HG02885 (cell line): Measurements from ENCODE around the gene KAT2B.

Experiments used
- ATAC-seq: cut with Tn5 transposase; IDR thresholded peaks from one replicate; pipeline ENCODE4 v1.9.1; 2021; ENCODE audit warnings: mild to moderate bottlenecking; ENCODE audit not compliant: unreplicated experiment, poor library complexity

Gene KAT2B

DNA sequence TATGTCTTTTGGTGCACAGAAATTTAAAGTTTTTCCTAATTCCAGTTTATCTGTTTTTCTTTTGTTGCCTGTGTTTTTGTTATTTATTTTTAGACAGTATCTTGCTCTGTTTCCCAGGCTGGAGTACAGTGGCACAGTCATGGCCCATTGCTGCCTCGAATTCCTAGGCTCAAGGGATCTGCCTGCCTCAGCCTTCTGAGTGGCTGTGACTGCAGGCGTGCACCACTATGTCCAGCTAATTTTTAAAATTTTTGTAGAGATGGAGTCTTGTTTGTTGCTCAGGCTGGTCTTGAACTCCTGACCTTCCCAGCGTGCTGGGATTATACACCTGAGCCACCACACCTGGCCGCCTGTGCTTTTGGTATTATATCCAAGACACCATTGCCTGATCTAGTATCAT lies 22.8 kb downstream of the KAT2B start:
- ATAC-seq: no peak

DNA sequence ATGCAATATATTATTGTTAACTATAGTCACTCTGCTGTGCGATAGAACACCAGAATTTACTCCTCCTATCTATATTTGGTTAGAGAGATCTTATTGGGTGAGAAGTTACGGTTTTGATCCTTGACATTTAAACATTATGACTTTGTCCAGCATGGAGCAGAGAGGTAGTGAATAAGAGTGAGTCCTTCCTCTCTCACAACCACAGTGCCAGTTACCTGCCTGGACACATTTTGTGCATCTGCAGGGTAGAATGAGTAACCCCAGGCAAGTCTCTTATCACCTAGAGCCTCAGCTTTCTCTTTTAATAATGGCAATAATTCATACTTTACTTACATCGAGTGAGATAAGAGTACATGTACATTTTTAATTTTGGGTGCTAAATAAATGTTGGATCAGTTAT lies 24.1 kb downstream of the KAT2B start:
- no peak for ATAC-seq

DNA sequence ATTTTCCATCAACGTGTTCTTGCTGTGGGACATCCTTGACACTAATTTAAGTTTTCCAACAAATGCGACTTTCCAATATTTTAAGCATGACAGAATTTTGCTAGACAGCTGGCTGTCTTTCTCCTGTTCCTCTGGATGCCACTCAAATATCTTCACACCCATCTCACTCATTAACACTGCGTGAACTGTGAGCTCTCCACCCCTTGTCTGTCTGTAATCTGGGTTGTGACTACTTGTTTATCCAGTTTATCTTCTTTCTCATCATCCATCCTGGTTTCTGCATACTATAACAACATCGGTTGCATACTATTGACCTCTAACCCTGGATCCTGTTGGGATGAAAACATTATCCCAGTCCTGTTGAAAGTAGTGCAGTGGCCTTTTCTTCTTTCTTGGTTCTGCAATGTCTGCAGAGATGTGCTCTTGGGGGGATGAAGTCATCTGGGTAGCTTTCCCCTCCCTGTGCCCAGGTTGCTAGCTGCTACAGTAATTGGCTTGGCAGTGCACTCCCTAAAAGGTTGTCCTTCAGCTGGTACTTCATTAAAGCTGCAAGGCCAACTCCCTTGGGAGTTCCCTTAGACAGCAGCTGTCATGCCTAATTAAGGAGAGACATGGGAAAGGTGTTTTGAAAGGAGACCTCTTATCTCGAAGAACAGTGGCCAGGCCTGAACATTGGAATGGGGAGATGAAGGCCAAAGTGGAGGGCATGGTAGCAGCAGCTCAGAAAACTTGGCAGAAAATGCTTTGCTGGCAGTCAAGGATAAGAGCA lies 24.7 kb downstream of the KAT2B start:
- no peak for ATAC-seq

DNA sequence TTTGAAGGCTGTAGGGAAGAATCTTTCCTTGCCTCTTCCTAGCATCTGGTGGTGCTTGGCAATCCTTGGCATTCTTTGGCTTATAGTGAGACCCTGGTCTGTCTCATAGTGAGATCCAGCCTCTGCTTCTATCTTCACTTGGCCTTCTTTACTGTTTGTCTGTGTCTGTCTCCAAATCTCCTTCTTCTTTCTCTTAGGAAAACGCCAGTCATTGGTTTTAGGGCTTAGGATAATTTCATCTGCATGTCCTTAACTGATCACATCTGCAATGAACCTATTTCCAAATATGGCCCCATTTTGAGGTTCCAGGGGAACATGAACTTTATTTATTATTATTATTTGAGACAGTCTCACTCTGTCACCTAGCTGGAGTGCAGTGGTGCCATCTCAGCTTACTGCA lies 25.8 kb downstream of the KAT2B start:
- no peak for ATAC-seq

DNA sequence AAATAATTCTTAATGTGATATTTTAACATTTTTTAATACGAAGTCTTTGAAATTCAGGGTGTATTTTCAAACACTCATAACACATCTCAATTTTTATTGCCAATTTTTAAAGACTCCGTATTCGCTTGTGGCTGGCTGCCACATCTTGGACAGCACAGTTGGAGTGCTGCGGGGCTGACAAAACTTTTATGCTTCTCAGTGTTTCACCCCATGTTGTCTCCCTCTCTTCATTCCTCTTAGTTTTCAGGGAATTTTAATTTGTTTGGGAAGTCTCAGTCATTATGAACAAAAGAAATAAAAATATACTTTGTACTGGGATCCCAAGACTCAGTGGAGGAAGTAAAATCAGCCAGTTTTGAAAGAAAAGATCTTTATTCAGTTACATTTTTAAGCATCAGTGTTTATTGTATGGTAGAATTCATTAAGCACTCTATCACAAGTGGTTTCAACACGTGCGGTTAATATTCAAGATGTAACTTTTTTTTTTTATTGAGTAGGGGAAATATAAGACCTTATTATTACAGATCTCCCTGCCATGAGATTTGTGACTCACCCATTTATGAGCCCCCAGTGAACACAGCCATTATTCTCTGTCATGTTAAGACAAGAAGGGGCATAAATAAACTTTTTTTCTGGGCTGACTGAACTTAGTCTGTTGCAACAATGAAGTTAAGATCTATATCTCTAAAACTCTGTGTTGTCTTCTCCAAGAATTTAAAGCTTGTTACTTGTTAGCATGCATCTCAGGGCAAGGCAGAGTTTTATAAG lies 26.8 kb downstream of the KAT2B start:
- no peak for ATAC-seq

DNA sequence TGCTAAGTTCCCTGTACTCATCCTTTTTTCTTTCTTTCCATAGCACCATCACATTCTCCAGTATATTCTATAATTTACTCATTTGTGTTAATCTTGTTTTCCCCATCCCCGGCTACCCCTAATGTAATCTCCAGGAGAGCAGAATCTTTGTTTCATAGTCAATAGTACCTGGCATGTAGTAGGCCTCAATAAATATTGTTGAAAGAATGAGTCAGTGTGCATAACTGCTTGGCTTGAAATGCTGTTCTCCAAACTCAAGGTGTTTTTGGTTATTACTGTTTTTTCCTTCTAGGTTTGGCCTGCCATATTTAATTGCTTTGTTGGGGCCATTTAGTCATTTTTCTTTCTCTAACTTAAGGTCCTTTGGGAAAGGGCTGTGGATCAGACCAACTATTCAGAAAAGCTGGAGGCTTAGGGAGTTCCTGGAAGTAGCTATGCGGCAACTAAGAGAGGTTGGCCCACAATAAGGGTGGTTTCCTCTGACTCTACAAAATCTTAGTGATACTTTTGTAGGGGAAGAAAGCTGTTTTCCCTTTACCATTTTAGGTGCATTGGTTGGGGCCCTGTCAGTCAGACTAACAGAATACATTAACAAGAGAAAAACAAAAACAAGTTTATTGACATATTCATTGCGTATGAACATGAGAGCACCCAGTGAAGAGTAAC lies 28.4 kb downstream of the KAT2B start:
- ATAC-seq: no peak

DNA sequence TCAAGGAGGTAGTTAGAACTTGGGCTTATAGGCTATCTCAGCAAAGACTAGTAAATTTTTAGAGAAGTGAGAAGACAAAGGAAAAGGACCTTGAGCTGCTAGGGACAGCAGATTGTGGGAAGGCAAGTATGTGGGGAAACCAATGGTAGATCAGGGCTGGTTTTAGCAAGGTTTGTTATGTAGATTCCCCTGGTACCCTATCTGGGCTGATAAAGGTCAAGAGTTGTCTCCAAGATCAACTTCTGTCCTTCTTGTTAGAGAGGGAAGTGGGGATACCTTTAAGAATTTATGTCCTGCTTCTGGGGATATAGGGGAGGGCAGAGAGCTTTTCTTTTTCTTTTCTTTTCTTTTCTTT lies 28.9 kb downstream of the KAT2B start:
- ATAC-seq: no peak

DNA sequence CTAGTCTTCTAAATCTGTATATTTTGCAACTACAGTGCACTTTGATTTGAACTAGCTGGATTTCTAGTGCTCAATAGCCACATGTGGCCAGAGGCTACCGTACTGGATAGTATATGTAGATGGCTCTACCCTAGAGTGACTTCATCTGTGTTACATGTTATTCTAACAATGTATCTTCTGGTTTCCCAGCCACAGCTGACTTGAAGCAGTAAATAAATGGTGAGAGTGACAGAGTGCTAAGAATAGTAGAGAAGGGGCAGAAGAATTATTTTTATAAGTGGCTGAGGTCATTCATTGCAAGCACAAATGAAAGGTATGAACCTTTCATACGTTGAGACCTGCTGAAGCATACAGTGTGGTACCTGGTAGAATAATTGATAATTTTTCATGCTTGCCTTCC lies 30.9 kb downstream of the KAT2B start:
- no peak for ATAC-seq

DNA sequence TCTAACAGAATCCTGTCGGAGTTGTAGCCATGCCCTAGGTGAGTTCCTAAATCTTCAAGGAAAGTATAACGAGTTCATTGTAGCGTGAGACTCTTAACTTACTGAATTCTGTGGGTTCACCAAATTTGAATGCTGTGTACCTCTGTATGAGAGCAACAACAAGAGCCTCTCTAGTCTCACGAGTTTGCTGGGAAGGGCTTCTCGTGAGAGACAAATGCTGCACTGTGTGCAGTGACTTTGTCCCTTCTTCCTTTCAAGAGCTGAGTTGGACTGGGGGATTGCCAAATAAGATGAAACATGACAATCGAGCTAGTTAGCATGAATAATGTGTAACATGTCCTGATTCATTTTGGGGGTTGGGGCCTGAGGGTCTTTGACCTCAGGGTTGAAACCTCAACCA lies 32.2 kb downstream of the KAT2B start:
- no peak for ATAC-seq

DNA sequence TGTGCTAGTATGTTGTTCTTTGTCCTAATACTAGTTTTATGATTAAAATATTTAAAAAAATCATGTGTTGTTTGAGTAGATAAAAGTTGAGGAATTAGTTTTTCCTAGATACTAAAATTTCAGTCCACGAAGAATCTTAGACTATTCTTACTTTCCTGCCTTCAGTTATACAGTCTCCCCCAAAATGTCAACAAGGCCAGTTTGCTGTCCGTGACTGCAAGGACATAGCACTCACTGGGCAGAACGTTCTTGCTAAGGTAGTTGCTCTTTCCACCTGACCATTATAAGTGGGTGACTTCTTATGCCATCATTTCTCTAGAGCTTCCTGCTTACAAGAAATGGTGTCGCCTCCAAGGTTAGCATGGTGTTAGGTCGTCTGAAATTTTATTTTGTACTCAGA lies 32.8 kb downstream of the KAT2B start:
- no peak for ATAC-seq

DNA sequence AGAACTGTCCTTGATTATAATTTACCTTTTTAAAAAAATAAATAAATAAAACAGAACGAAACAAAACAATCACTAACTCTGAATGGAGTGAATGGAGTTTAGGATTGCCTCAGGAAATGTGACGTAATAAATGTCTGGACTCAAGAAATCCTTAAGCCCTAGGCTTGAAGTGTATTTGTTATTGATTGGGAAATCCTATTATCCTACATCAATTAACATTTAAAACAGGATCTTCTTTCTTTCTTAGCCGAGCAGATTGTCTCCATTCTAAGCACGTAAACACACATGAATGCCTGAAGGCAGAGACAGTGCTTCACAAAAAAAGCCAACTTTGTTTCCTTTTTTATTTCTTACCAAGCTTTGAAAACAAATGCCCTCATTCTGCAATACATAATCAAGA lies 33.4 kb downstream of the KAT2B start:
- no peak for ATAC-seq

DNA sequence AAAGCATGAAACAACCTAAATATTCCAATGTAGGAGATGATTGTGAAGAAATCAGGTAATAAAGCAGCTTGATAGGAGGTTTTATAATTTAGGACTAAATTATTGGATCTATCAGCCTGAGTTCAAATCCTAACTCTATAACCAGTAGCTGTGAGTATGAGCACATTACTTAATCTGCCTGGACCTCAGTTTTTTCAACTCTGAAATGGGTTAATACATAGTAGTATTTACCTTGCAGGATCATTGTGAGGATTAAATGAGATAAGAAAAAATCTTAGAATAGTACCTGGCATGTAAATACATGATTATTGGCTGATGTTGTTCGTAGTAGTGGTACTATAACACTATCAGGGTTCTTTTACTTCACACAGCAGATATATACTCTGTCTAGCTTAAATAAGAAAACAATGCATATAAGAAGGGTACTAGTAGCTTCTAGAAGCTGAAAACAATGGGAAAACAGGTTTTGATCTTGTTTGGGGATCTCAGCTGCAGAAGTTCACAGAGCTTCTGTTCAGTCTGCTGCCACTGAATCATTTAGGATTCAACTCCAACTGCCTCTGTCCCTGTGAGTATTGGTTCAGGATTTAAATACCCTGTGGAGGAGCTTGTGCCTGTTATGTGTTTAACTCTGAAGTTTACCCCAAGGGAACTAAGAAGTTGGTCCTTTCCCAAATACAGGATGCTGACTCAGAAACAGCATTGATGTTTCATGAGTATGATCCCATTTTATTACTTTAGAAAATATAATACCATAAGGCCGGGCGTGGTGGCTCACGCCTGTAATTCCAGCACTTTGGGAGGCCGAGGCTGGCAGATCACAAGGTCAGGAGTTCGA lies 34.2 kb downstream of the KAT2B start:
- ATAC-seq: no peak

DNA sequence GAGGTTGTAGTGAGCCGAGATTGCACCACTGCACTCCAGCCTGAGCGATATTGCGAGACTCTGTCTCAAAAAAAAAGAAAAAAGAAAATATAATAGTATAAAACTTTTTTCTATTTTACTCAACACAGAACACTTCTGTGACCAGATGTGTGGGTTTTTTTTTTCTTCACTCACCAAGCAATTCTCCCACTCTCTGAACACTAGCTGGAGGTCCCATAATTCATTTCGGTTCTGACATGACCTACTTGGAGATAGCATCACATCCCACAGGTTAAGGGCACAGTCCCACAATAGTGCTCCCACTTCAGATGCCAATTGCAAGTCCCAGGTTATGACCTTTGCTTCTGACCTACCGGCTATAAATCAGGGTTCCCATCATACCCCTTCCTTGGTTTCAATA lies 35.0 kb downstream of the KAT2B start:
- no peak for ATAC-seq

DNA sequence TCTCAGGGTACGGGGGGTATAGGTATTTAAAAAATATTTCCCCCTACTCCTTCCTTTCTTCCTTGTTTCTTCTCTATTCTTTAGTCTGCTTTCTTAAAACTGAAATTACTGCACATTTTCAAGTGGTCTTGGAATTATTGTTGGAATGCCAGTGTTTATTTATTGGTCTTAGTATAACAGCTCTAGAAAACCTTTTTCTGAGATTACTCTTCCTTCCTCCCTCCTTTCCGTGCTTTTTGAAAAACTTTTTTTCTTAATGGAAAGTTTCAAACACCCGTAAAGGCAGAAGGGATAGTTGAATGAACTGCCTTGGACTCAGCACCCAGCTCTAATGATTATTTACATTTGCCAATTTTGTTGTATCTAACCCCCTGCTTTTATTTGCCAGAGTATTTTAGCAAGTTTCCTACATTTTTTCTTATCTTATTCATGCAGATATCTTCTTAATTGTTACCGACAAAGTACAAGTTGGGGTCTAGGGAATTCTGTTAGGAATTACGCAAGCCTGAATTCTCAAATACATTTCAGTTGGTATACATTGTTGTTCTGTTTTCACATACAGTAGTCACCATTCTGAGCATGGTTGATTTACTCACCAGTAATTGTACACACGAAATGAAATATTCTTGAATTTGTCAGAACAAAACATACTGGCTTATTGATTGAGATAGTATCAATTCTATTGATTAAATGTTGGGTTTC lies 36.2 kb downstream of the KAT2B start:
- ATAC-seq: no peak

DNA sequence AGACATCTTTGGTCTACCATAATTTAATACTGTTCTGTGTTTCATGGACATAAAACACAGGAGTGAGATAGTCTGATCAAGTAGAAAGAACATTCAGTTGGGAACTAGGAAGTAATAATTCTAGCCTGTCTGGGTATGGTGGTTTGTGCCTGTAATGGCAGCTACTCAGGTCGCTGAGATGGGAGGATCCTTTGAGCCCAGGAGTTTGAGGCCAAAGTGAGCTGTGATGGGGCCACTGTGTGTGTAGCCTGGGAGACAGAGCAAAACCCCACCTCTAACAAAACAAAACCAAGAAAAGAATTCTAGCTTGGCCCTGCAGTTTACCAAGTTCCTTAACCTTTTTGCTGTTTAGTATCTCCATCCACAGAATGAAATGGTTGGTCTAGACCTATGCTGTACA lies 36.8 kb downstream of the KAT2B start:
- ATAC-seq: no peak

DNA sequence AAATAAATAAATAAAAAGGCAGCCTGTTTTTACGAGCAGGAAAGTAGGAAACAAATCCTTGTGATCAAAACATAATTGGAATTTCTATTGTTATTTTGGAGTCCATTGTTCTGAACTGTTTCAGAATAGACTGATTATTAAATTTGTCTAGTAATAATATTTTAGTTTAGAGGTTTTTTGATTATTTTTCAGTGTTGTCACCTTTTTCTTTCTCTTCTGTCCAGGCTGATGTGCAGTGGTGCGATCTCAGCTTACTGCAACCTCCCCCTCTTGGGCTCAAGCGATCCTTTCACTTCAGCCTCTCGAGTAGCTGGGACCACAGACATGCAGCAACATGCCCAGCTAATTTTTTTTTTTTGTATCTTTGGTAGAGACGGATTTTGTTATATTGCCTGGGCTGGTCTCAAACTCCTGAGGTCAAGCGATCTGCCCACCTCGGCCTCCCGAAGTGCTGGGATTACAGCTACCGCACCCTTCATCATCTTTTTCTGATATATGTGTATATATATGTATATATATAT lies 38.0 kb downstream of the KAT2B start:
- ATAC-seq: no peak

DNA sequence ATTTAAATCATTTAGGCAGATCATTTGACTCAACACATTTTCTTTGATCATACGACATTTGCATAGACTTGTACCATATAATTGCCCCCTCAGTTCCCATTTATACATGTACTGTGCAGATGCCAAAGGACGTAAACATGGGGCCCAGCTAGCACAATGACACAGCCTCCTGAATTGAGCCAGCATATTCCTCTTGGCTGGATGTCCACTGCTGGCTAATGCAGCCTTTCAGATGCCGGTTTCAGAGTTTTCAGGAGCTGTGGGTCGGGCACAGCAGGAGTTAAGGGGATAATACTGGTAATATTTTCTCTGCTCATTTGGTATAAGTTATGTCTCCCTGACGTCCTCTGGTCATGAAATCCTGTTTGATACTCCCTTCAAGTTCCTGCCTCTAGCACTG lies 39.4 kb downstream of the KAT2B start:
- ATAC-seq: no peak

DNA sequence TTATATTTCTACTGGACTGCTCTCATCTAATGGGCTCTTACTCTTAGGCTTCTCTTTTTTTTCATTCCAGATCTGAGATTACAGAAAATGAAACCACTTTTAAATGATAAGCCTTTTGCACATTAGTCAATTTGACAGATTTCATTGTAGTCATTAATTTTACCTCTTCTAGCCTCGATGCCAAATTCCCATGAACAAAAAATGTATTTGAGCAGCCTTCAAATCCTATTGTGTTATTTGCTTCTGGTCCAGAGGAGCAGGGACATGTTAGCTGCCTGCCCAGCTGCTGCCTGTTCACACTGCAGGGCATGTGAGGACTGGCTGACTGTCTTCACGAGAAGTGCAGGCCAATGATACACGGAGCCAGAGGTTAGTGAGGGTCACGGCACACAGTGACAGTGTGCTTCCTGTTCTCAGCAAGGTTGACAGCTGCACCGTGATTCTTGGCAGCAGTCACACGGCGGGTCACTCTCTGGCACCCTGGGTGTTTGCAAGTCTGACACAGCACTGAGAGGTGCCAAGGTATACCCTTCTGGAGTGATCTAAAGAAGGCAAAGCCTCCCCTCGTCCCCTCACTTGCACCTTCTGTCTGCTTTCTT lies 40.8 kb downstream of the KAT2B start:
- peak; percentile 89 for ATAC-seq

DNA sequence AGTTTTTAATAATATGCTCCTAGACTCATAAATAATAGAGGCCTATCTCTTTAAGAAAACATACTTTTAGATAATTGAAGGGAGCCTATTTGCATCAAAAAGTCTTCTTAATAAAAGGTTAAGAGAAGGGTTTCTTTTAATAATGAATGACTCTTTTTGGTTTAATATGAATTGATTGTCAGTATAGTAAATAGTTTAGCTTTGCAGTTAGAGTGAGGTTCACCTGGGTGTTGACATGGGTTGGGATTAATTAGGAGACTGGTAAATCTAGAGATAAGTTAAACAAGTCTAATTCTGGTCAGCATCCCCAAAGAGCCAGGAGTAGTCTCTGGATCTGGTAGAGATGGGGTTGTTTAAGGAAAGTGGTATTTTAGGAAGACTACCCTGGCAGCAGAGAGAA lies 43.0 kb downstream of the KAT2B start:
- no peak for ATAC-seq
